Prostate gland (tissue), 2 donors: ENCODE results near the gene GPER1. TPM values are rescaled to one million over a fixed set of nuclear protein-coding genes. Genes with fewer than 3 reads are reported as not detected.

Source experiments
- DNase-seq: peaks from one replicate; pipeline ENCODE4 v3.0.0-alpha.2; 2019; ENCODE audit warnings: low spot score
- H3K27ac ChIP-seq, 2 donors: fragments of 200-600 bp; sonication (generic); 2 replicates each; pipeline ENCODE4 v1.5.1; 2017 to 2019
- H3K27me3 ChIP-seq: fragments of 200-600 bp; sonication (generic); replicated peaks from 2 replicates; pipeline ENCODE4 v1.5.1; 2019; ENCODE audit not compliant: insufficient read depth
- H3K36me3 ChIP-seq, 2 donors: fragments of 200-600 bp; sonication (generic); 1 replicate in 1 of 2; 2 replicates in 1 of 2; pipeline versions ENCODE4 v1.5.1 to v1.8.1; 2017 to 2019
- H3K4me1 ChIP-seq: fragments of 200-600 bp; sonication (generic); replicated peaks from 2 replicates; pipeline ENCODE4 v1.5.1; 2019
- H3K4me3 ChIP-seq, 2 donors: fragments of 200-600 bp; sonication (generic); 2 replicates each; pipeline ENCODE4 v1.5.1; 2017 to 2019
- H3K9me3 ChIP-seq: fragments of 200-600 bp; sonication (generic); 2 replicates; pipeline ENCODE4 v1.5.1; 2017
- POLR2A ChIP-seq: fragments of 450-650 bp; IDR thresholded peaks from one replicate; pipeline ENCODE4 v1.6.1; 2016; ENCODE audit warnings: antibody characterized with exemption, mild to moderate bottlenecking
- POLR2AphosphoS5 ChIP-seq: sonication (generic); formaldehyde crosslinking; IDR thresholded peaks from one replicate; pipeline ENCODE4 v1.6.1; 2017; ENCODE audit warnings: antibody characterized with exemption
- WGBS: methylation state at CpG from one replicate; pipeline ENCODE4 v1.1.5; 2018; 5-methylcytosine and 5-hydroxymethylcytosine counted together
- intact Hi-C: fragments of 100-400 bp; cut with DNase I; formaldehyde crosslinking; loops from one replicate; pipeline ENCODE4 v1.14.2; 2022
- total RNA-seq, 2 donors: library from RNA; depleted of rRNA; stranded (reverse); fragments of >200 nt; gene quantifications; one replicate each; pipeline ENCODE4 v1.1.0, GENCODE V29; 2016
- TF ChIP-seq, protein P1 (sequence below), 4 experiments: fragments of 200-600 bp in 2 of 4; fragments of 450-650 bp in 2 of 4; sonication (generic) in 2 of 4; IDR thresholded peaks; 1 replicate in 3 of 4; 2 replicates in 1 of 4; pipeline ENCODE4 v1.5.1; 2016 to 2019; ENCODE audit warnings: antibody characterized with exemption in 4 of 4, mild to moderate bottlenecking in 2 of 4, moderate library complexity in 2 of 4

GPER1 gene
- total RNA-seq, 2 donors from 2014 or later = 7.4 to 11.5 TPM

DNA sequence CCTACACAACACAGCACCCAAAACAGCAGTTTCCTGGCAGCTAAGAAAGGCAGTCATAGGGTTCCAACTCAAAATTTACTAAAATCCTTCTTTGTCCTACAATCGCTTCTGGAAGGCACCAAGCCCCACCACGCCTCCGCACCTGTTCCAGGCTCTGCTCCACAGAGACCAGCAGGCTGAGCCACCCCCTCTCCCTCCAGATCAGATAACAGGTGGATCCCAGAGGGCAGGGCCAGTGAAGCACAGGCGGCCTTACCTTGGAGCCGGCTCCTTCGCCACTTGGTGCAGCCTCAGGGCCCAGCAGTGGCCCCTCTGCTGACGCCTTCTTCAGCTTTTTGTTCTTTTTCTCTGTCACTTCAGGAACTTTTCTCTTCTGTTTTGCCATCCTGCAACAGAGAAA is 39.1 kb downstream of the GPER1 start:
- intact Hi-C loops = no loop called here
- Histone ChIP-seq H3K9me3 (no peaks in the 10 kb centered on the region), H3K4me1 (no peaks in the 10 kb centered on the region), H3K36me3 (no peaks in the 10 kb centered on the region), H3K27ac (no peak overlapping the region), H3K4me3 (no peak overlapping the region), H3K27me3 (no peaks in the 10 kb centered on the region)
- no peak for DNase-seq
- TF ChIP-seq, protein P1, sequence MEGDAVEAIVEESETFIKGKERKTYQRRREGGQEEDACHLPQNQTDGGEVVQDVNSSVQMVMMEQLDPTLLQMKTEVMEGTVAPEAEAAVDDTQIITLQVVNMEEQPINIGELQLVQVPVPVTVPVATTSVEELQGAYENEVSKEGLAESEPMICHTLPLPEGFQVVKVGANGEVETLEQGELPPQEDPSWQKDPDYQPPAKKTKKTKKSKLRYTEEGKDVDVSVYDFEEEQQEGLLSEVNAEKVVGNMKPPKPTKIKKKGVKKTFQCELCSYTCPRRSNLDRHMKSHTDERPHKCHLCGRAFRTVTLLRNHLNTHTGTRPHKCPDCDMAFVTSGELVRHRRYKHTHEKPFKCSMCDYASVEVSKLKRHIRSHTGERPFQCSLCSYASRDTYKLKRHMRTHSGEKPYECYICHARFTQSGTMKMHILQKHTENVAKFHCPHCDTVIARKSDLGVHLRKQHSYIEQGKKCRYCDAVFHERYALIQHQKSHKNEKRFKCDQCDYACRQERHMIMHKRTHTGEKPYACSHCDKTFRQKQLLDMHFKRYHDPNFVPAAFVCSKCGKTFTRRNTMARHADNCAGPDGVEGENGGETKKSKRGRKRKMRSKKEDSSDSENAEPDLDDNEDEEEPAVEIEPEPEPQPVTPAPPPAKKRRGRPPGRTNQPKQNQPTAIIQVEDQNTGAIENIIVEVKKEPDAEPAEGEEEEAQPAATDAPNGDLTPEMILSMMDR (IDR thresholded peaks at IDR 0.05) = no peak
- TF ChIP-seq POLR2A (no peak), POLR2AphosphoS5 (no peak)
- WGBS = 93% methylated on average over 7 of the region's 7 CpGs

DNA sequence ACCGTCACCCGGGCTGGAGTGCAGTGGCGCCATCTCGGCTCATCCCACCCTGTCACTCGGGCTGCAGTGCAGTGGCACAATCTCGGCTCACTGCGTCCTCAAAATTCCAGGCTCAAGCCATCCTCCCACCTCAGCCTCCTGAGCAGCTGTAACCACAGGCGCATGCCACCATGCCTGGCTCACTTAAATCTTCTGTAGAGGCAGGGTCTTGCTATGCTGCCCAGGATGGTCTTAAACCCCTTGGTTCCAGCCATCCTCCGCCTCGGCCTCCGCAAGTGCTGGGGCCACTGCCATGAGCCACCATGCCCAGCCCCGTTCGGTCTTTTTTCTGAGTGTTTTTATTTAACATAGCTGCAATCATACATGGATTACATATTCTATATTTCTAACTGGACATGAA is 41.5 kb downstream of the GPER1 start:
- no peaks in the 10 kb centered on the region for H3K27me3 ChIP-seq
- intact Hi-C loops = no loop called here
- no peak overlapping the region for H3K27ac ChIP-seq
- TF ChIP-seq, protein P1 (IDR thresholded peaks at IDR 0.05) = no peak
- TF ChIP-seq POLR2A = no peak
- TF ChIP-seq POLR2AphosphoS5 = no peak
- H3K4me3 ChIP-seq = no peak overlapping the region
- no peak for DNase-seq
- H3K36me3 ChIP-seq = no peaks in the 10 kb centered on the region
- H3K9me3 ChIP-seq = no peaks in the 10 kb centered on the region
- 93% methylated on average over 13 of the region's 13 CpGs for WGBS
- H3K4me1 ChIP-seq = no peaks in the 10 kb centered on the region

DNA sequence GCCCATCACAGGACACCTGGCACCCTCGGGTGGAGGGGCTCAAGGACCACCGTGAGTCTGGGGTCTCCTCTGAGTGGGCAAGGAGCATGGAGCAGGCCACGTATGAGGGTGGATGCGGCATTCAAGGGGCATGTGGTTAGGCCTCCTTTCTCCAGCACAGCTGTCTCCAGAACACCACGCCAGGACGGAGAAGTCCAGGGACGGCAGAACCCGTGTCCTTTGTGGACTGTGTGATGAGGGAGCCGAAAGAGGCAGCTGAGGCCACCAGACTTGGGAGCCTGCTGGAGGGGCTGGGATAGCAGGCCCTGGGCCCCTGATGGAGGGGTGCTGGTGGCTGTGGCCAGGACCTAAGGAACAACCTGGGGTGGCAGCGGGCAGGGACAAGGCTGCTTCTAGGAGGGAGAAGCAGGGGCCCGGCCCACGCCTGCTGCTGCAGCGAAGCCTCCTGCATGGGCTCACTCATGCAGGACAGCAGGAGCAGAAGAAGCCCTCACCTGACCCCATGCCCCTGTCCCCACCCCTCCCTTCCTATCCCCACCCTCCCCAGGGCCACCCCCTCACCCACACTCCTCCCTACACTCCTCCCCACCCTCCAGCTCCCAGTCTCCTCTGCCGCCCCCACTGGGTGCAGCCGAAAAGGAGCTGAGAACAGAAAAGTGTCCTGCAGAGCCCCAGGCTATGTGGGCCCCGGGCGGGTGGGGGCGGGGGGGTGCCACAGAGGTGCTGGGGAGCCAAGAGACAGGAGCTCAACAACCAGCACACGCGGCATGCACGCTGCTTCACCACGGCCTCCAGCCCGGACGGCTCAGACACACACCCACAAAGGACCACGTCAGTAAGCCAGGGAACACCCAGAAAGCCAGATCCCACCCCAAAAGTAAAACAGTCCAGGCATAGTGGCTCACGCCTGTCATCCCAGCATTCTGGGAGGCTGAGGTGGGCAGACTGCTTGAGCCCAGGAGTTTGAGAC is 42.4 kb downstream of the GPER1 start:
- no peak for DNase-seq
- H3K36me3 ChIP-seq = no peaks in the 10 kb centered on the region
- no peaks in the 10 kb centered on the region for H3K9me3 ChIP-seq
- intact Hi-C loops = no loop called here
- TF ChIP-seq, protein P1 (IDR thresholded peaks at IDR 0.05) = no peak
- no peak for TF ChIP-seq POLR2AphosphoS5
- TF ChIP-seq POLR2A = no peak
- H3K4me1 ChIP-seq = no peaks in the 10 kb centered on the region
- no peak overlapping the region for H3K27ac ChIP-seq
- no peak overlapping the region for H3K4me3 ChIP-seq
- no peaks in the 10 kb centered on the region for H3K27me3 ChIP-seq
- 82% methylated on average over 26 of the region's 26 CpGs for WGBS

DNA sequence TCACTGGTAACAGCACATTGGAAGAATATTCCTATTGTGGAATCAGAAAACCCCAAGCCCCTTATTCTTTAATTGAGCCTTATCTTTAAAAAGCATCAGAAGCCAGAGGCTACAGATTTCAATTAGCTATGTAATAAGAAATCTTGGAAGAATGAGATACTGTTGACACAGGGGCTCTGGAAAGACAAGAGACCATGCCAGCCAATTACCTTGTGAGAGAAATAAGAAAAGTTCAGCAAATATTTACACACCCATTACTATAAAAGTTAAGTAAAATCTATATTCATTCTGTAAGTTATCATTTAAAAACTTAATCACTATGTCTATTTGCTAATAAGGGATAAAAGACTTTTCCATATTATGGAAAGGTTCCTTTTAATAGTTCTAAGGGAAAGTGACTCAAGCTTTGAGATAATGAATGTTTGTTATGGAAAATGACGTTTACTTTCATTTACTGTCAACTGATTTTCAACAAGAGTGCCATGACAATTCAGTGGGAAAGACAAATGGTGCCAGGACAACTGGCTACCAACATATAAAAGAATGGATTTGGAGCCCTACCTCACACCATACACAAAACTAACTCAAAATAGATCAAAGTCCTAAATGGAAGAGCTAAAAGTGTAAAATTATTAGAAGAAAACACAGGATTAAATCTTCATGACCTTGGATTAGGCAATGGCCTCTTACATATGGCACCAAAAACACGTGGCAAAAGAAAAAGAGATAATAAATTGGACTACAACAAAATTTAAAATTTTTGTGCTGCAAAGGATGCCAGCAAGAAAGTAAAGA is 43.8 kb downstream of the GPER1 start:
- DNase-seq = no peak
- intact Hi-C loops = no loop called here
- H3K4me3 ChIP-seq = no peak overlapping the region
- peak overlapping the region in 1 of 2 donors; percentile 17 for H3K27ac ChIP-seq
- H3K36me3 ChIP-seq = no peaks in the 10 kb centered on the region
- no peaks in the 10 kb centered on the region for H3K9me3 ChIP-seq
- TF ChIP-seq, protein P1 (IDR thresholded peaks at IDR 0.05) = no peak
- no peak for TF ChIP-seq POLR2A
- TF ChIP-seq POLR2AphosphoS5 = no peak
- 51% methylated on average over 2 of the region's 2 CpGs for WGBS
- no peaks in the 10 kb centered on the region for H3K27me3 ChIP-seq
- no peaks in the 10 kb centered on the region for H3K4me1 ChIP-seq
